Upper lobe of left lung (tissue), 6 donors: ENCODE measurements around the gene KRTAP5-8. TPM values are rescaled to one million over a fixed set of nuclear protein-coding genes. Genes with fewer than 3 reads are reported as not detected.
"Not testable (repeated sequence)": the region's sequence is repeated elsewhere in the genome, so short reads cannot be mapped to it uniquely, and the experiment has no call there.

Experiments used
- ATAC-seq, 2 donors: fragments of 200-7000 bp; cut with Tn5 transposase; one replicate each; pipeline ENCODE4 v1.9.1; 2022; ENCODE audit warnings: mild to moderate bottlenecking in 2 of 2, moderate library complexity in 2 of 2; ENCODE audit not compliant: low FRiP score in 2 of 2
- DNase-seq, 2 donors: peaks; one replicate each; pipeline ENCODE4 v3.0.0-alpha.2; 2019 to 2020
- H3K27ac ChIP-seq, 4 donors: fragments of 200-600 bp; sonication (generic); one replicate each; pipeline ENCODE4 v1.5.1; 2016 to 2019
- H3K27me3 ChIP-seq, 4 donors: fragments of 200-600 bp; sonication (generic); one replicate each; pipeline ENCODE4 v1.5.1; 2017 to 2019
- H3K36me3 ChIP-seq, 4 donors: fragments of 200-600 bp; sonication (generic); one replicate each; pipeline ENCODE4 v1.5.1; 2016 to 2019
- H3K4me1 ChIP-seq, 4 donors: fragments of 200-600 bp; sonication (generic); one replicate each; pipeline ENCODE4 v1.5.1; 2018 to 2019
- H3K4me3 ChIP-seq, 4 donors: fragments of 200-600 bp; sonication (generic); one replicate each; pipeline ENCODE4 v1.5.1; 2017 to 2019; ENCODE audit warnings: mild to moderate bottlenecking in 2 of 4, moderate library complexity in 1 of 4
- H3K9me3 ChIP-seq, 4 donors: fragments of 200-600 bp; sonication (generic); one replicate each; pipeline ENCODE4 v1.5.1; 2018 to 2019
- CTCF ChIP-seq, 6 experiments: fragments of 450-650 bp in 4 of 6; fragments of 200-600 bp in 2 of 6; sonication (generic) in 2 of 6; IDR thresholded peaks; one replicate each; pipeline ENCODE4 v1.5.1; 2016 to 2019; ENCODE audit warnings: antibody characterized with exemption in 6 of 6
- EP300 ChIP-seq, 4 donors: sonication (generic); formaldehyde crosslinking; IDR thresholded peaks; one replicate each; pipeline ENCODE4 v1.5.1; 2017; ENCODE audit warnings: antibody characterized with exemption in 4 of 4, control low read depth in 2 of 4
- POLR2A ChIP-seq, 4 donors: fragments of 450-650 bp; IDR thresholded peaks; one replicate each; pipeline ENCODE4 v1.5.1; 2016 to 2017; ENCODE audit warnings: antibody characterized with exemption in 4 of 4, mild to moderate bottlenecking in 2 of 4
- POLR2AphosphoS5 ChIP-seq, 2 donors: sonication (generic); formaldehyde crosslinking; IDR thresholded peaks; one replicate each; pipeline ENCODE4 v1.5.1; 2017; ENCODE audit warnings: antibody characterized with exemption in 2 of 2
- whole genome bisulfite sequencing, 2 donors: methylation state at CpG; one replicate each; pipeline ENCODE4 v1.1.5; 2017 to 2018; 5-methylcytosine and 5-hydroxymethylcytosine counted together
- total RNA-seq, 6 donors: library from RNA; depleted of rRNA in 4 of 6; stranded (reverse); fragments of >200 nt in 4 of 6; gene quantifications; one replicate each; pipeline versions ENCODE4 v1.1.0 to v1.2.1, GENCODE V29; 2016 to 2021
- donor health status: DM: no; HTN: no; CAD: no; lungs with moderate emphysema.
- donor health status: DM: no; HTN: yes; CAD: no; lungs with severe emphysema.

Gene KRTAP5-8
- total RNA-seq, 6 donors from 2014 or later: 0.23 to 7.3 (median 0.71) TPM; not detected in 2

DNA sequence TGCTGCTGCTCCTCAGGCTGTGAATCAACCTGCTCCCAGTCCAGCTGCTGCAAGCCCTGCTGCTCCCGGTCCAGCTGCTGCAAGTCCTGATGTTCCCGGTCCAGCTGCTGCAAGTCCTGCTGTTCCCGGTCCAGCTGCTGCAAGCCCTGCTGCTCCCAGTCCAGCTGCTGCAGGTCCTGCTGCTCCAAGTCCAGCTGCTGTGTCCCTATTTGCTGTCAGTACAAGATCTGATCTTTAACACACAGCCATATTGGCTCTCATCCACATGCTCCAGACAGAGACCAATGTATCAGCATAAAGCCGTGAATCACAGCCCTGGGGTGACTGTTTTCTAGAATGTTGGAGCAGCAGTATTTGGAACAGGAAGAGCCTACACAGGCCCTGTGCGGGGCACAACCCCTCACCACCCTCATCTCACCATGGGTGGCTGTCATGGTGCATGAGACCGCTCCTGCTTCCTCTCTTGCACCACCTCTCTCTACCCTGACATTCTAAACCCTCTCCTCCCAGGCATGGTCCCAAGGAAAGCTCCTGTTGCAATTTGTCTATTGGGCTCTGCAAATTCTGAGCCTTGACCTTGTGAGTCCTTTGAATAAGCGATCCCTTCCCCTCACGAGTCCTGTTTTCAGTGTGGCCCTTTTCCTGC is 31.0 kb downstream of the KRTAP5-8 start:
- Histone ChIP-seq H3K4me3 (no peak overlapping the region), H3K36me3 (no peaks in the 10 kb centered on the region), H3K27ac (no peak overlapping the region), H3K9me3 (no peaks in the 10 kb centered on the region), H3K4me1 (no peaks in the 10 kb centered on the region), H3K27me3 (no peaks in the 10 kb centered on the region)
- WGBS, 2 donors: 59 to 75% methylated on average over 6 to 8 of the region's 8 CpGs
- ATAC-seq (no peak), DNase-seq (peak in 1 of 2 donors; percentile 47)
- no peak for TF ChIP-seq POLR2AphosphoS5 (IDR thresholded peaks at IDR 0.05)
- TF ChIP-seq EP300 (IDR thresholded peaks at IDR 0.05): no peak
- no peak for TF ChIP-seq POLR2A (IDR thresholded peaks at IDR 0.05)
- no peak for TF ChIP-seq CTCF (IDR thresholded peaks at IDR 0.05)

- not testable (repeated sequence) for H3K4me3 ChIP-seq, H3K27me3 ChIP-seq, H3K27ac ChIP-seq, H3K36me3 ChIP-seq, H3K9me3 ChIP-seq, H3K4me1 ChIP-seq, ATAC-seq
- DNase-seq: peak in 1 of 2 donors; percentile 84
- 73 to 88% methylated on average over 11 to 31 of the region's 39 CpGs for WGBS, 2 donors
Observed at GRCh38 chr11:71571101-71571850, 33.5 kb downstream of the KRTAP5-8 start.

- ATAC-seq: no peak
- no peak for TF ChIP-seq POLR2AphosphoS5 (IDR thresholded peaks at IDR 0.05)
- no peak for TF ChIP-seq POLR2A (IDR thresholded peaks at IDR 0.05)
- no peak for TF ChIP-seq CTCF (IDR thresholded peaks at IDR 0.05)
- TF ChIP-seq EP300 (IDR thresholded peaks at IDR 0.05): no peak
- Histone ChIP-seq H3K27ac (no peak overlapping the region), H3K9me3 (no peaks in the 10 kb centered on the region), H3K4me3 (no peak overlapping the region), H3K27me3 (no peaks in the 10 kb centered on the region), H3K36me3 (no peaks in the 10 kb centered on the region), H3K4me1 (no peaks in the 10 kb centered on the region)
- 50 to 85% methylated on average over 2 to 11 of the region's 11 CpGs for WGBS, 2 donors
- DNase-seq: no peak
Observed at GRCh38 chr11:71572811-71573210, 35.0 kb downstream of the KRTAP5-8 start.

- Histone ChIP-seq H3K27ac (no peak overlapping the region), H3K36me3 (no peaks in the 10 kb centered on the region), H3K4me1 (no peaks in the 10 kb centered on the region), H3K9me3 (no peaks in the 10 kb centered on the region), H3K27me3 (no peaks in the 10 kb centered on the region), H3K4me3 (no peak overlapping the region)
- TF ChIP-seq CTCF (IDR thresholded peaks at IDR 0.05) (no peak), POLR2A (IDR thresholded peaks at IDR 0.05) (no peak), EP300 (IDR thresholded peaks at IDR 0.05) (no peak)
- no peak for DNase-seq
- 78 to 100% methylated on average over 2 to 5 of the region's 5 CpGs for WGBS, 2 donors
- ATAC-seq: no peak
Observed at GRCh38 chr11:71574418-71574817, 36.6 kb downstream of the KRTAP5-8 start.

DNA sequence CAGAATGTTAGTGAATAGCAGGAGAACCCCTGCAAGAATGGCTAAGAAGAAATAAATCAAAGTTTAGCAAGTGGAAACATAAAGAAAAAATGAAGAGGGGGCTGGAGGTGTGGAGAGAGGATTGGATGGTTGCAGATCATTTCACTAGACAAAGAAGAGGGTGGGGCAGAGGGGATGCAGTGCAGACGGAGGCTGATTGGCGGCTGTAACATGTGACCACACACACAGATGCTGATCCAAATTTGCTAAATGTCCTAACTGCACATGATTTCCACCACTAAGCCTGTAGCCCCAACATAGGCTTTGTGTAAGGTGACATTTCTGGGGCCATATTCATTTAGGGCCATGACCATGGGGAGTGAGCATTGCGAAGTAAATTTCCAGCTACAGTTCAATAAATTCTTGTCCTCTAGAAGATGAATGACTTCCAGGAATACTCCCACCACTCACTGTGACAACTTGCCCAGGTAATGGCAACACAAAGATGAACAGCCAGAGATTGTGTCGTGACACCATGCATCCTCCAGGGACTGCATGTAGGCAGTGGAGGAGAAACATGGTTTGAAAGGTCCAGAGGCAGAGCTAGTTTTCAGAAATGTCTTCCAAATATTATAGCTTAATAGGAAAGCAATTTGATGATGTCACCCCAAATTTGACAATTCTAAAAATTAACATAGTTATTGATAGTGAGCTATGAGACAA is 38.0 kb downstream of the KRTAP5-8 start:
- WGBS, 2 donors: 79 to 95% methylated on average over 3 to 4 of the region's 4 CpGs
- DNase-seq: no peak

DNA sequence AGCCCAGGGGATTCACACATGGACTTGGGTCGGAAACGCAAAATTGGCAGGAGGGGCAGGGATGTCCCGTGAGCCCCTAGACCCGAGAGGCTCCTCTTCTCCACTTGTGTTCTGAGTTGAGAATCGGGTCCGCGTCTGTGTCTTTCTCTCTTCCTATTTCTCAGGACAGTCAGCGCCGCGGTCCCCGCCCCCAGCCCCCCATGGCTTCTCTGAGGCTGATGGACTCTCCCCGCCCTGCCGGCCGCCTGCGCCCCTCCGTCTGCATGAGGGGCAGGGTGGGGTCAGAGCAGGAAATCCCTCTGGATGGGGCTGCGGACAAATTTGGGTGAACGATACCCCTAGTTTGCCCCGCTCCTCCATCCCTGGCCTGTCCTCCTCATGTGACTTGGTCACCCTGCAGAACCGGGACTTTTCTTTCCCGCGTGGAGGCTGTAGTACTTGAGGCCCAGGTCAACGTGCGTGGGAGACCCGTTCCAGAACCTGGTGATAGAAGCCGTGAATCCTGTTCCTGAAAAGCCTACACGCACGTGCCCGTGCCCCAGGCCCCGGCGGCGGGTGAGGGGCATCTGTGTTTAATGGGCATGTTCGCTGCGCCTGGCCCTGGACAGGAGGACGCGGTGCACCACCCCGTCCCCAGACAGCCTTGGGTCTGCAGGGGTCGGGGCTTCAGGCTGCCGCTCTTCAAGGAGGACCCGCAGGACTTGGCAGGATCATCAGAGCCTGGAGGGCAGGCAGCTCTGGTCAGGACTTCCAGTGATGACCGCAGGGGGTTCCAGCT is 39.1 kb downstream of the KRTAP5-8 start:
- not testable (repeated sequence) for H3K4me1 ChIP-seq, H3K4me3 ChIP-seq, H3K27ac ChIP-seq, ATAC-seq, H3K27me3 ChIP-seq, H3K9me3 ChIP-seq, H3K36me3 ChIP-seq
- peak in 1 of 2 donors; percentile 80 for DNase-seq
- WGBS, 2 donors: 78 to 93% methylated on average over 1 to 28 of the region's 41 CpGs

More for the DNA sequence above, 38.0 kb downstream of the KRTAP5-8 start:
- Histone ChIP-seq H3K27me3 (no peaks in the 10 kb centered on the region), H3K9me3 (no peaks in the 10 kb centered on the region), H3K36me3 (no peaks in the 10 kb centered on the region), H3K4me3 (no peak overlapping the region), H3K27ac (no peak overlapping the region), H3K4me1 (peaks cover 0 to 7% (median 0%) of the 10 kb centered on the region in 4 donors)
- TF ChIP-seq POLR2A (IDR thresholded peaks at IDR 0.05): no peak
- TF ChIP-seq CTCF (IDR thresholded peaks at IDR 0.05): no peak
- no peak for TF ChIP-seq POLR2AphosphoS5 (IDR thresholded peaks at IDR 0.05)
- no peak for TF ChIP-seq EP300 (IDR thresholded peaks at IDR 0.05)
- ATAC-seq: no peak
